GM21619 (cell line): ENCODE data around the gene SENP1.

ENCODE experiments used
- ATAC-seq: cut with Tn5 transposase; IDR thresholded peaks from one replicate; pipeline ENCODE4 v1.9.1; 2021; ENCODE audit not compliant: unreplicated experiment

The SENP1 gene

DNA sequence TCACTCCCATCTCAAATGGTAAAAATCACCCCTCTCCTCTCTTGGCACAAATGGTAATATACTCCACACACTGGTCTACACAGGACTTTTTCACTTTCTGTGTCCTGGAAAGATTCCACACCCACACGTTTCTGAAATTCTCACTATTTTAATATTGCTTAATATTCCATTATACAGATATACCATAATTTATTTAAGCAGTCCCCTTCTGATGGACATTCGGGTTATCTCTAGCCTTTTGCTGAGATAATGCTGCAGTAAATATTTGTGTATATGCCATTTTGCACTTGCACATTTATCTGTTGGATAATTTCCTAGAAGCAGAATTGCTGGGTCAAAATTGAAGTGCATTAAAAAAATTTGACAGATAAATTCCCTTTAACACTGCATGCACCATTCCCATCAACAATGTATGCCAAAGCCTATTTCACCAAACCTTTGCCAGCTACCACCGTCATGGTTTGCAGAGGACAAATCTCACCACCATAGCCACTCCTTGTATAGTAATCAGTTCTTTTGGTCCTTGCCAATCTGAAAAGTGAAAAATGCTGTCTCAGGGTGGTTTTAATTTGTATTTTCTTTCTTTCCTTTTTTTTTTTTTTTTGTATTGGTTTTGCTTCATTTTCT is 86.1 kb downstream of the SENP1 start:
- no peak for ATAC-seq

- ATAC-seq = no peak
Observed at GRCh38 chr12:48018618-48018995, 87.3 kb downstream of the SENP1 start.

GRCh38 chr12:48017921-48018617 is 87.8 kb downstream of the SENP1 start:
- no peak for ATAC-seq

- ATAC-seq = no peak
Observed at GRCh38 chr12:48017496-48017895, 88.4 kb downstream of the SENP1 start.

- no peak for ATAC-seq
Observed at GRCh38 chr12:48016373-48017020, 89.4 kb downstream of the SENP1 start.

DNA sequence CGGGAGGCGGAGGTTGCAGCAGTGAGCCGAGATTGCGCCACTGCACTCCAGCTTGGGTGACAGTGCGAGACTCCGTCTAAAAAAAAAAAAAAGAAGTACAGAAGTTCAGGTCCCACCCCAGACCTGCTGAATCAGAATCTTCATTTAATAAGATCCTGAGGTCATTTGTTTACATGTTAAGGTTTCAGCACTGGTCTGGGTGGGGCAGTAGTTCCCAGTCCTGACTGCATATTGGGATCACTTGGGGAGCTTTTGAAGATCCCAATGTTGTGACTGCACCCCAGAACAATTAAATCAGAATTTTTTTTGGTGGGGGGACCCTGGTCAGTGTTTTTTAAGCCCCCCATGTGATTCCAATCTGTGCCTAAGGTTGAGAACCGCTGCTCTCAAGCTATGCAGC is 89.9 kb downstream of the SENP1 start:
- no peak for ATAC-seq

DNA sequence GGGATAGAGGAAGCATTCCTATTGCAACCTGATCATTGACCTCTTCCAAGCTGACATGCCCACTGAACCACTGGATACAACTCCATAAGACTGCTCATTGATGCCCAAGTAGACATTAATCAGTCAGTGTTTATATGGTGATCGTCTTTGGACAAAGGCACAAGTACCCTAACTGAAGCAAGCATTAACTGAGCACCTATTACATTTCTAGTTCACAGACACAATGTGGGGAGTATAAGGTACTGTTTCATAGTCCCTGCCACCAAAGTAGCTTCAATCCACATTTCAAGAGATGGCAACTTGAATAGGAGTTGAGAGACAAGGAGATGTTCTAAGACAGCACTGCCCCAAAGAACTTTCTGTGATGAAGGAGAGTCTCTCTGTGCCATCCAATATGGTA is 90.8 kb downstream of the SENP1 start:
- no peak for ATAC-seq

DNA sequence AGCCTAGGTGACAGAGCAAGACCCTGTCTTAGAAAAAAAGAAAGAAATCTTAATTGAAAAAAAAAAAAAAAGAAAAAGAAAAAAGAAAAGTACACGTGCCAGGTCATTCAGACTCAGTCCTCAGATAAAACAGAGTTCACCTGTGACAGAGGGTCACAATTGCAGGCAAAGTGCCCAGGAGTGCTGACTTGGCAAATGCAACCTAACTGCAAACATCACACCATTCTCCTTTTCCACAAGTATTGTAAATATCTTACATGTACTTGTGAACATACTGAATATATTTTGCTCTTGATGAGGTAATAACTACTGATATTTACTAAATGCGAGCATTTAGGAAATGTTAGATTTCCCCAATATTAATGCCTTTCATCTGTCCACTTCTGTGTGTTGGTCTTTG is 92.6 kb downstream of the SENP1 start:
- no peak for ATAC-seq

DNA sequence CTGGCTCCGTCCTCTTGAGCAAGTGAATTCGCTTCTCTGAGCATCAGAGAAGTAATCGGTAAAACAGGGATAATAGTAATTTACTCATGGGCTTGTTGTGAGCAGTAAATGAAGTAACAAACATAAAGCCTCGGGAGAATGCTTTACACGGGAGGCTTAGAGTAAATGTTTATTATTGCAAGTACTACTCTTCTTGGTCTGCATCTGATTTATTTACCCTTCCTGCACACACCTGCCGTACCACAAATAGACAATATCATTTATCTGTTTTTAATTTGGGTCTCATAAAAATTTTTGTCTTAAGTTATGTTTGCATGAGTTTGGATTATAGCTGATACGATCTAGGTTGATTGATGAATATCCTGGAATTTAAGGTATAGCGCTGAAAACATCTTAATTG is 93.8 kb downstream of the SENP1 start:
- no peak for ATAC-seq

DNA sequence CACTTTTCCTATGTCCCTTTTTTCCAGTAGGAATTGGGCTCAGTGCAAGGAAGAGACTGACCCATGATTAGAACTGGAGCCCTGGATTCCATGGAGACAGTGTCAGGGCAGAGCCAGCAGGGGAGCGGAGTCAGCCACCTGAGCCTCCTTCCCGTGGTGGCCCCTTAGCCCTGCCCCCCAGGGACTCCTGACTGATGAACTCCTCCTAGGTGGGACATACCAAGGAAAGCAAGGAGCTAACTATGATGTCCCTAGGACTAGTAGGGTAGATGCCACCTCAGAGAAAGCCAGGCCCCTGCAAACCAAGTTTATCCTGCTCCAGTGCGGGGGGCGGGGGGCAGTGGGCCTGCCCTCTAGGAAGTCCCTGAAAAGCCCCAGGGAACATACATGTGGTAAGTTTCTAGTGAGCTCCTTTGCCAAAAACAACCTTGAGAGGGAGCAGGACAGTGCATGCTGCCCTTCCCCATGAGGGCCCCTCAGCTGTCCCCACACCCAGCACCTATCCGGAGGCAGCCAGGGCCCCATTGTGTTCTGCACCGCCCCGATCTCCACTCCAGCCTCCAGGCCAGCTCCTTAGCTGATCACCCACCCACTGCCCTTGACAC is 95.4 kb downstream of the SENP1 start:
- no peak for ATAC-seq

DNA sequence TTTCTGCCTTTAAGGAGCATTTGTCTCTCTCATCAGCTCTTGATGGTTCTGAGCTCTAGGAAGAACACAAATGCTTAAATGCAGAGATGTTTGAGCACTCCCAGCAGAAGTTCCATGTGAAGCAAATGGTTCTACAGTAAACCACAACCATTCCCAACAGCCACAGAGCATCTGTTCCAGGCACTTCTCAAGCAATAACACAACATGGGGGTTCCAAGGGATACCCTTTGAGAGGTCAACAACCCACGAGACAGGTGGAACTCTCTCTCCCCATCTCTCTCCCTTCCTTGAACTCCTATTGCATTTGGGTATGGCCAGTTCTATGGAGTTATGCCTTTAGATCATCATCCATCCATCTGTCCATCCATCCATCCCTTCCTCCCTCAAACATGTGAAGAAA is 96.4 kb downstream of the SENP1 start:
- no peak for ATAC-seq

- ATAC-seq = no peak
Observed at GRCh38 chr12:48008950-48009349, 96.9 kb downstream of the SENP1 start.

DNA sequence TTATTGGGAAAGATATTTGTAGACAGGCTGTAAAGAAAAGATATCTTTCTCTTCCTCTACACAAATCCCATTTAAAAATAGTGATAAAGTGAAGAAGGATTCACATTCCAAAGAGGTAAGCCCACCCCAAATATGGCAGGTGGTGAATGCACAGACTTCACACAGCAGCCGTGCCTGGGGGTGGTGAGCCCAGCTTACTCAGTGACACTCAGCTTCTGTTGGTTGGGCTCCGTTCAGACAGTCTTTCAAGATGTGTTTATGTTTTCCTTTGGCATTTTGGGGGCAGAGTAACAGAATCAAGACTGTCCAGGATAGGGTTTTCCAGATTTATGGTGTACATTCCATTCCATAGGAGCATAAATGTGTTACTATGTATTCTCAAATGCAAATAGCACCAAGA is 97.5 kb downstream of the SENP1 start:
- no peak for ATAC-seq

DNA sequence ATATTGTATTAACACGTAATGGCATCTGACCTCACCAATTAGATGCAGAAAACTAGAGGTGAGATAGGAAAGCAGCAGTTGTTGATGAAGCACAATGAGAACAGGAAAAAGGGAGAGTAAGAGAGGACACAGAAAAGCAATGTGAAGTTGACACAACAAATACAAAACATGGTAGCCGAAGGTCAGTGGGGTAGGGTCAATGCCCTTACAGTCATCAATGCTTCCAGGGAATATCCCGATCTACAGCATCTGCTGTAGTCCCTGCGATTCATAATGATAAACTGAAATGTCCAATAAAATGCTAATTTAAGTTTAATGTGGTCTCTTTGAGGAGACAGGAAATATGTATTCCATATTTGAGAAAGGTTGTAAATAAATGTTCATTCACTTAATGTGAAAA is 98.7 kb downstream of the SENP1 start:
- no peak for ATAC-seq

DNA sequence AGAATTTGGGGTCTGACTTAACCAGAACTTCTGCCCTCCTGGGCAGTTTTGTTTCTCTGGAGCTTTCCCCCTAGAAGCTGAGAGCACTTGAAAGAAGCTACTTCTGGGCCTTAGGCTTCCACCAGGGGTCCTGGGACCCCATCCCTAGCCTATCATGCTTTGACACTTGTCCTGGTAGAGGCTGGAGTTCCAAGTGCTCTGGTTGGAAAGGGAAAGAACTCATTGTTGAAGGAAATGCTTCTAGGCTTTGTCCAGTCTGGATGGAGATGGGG is 100.2 kb downstream of the SENP1 start:
- ATAC-seq = no peak

GRCh38 chr12:48005001-48005749 is 100.7 kb downstream of the SENP1 start:
- ATAC-seq = no peak

- ATAC-seq = no peak
Observed at GRCh38 chr12:48004053-48004941, 101.6 kb downstream of the SENP1 start, which contains the start of gene COL2A1. COL2A1 (minus strand) TSS chr12:48004476; CDS start chr12:48004321, 155 bp downstream.

DNA sequence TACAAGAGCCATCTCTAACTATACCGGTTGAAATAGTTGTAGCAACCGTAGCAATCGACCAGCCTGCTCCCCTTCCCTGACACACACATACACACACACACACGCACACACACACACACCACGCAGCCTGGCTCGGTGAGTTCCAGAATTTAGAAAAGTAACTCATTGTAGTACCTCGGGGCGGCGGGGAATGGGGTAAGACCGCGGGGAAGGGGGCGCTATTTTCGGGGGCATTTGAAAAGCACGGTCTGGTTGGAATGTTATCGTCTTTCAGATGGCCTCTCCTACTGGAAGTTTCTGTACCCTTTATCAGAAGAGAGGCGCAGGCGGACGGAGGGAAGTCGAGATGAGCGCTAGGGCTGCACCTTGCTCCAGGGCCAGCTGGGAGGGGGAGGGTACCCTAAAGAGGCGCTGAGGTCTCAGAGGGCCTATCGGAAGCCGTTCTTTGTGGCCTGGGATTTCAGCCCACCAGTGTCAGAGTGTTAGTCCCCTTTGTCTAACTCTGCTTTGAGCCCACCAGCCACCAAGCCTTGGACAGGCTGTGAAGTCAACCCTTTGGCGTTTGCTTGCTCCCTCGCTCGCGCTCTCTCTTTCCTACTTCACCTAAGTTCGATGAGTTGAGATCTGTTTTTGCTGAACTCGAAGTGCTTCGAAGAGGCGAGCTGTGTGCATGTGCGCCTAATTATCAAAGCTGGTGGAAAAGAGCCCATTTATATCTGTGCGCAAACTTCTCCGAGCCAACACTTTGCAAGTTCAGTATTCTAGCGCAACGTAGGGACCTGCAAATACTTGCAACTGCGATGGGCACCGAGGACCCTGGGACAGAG is 102.4 kb downstream of the SENP1 start:
- no peak for ATAC-seq

GRCh38 chr12:48002773-48003218 is 103.1 kb downstream of the SENP1 start:
- ATAC-seq = no peak

GRCh38 chr12:48002414-48002730 is 103.5 kb downstream of the SENP1 start:
- ATAC-seq = no peak
